Germinal center (tissue), 1 donor: ENCODE measurements around the gene HYAL1.
A peak's percentile ranks its signal among the peaks of the same experiment; 100 is the strongest.

Experiments
- DNase-seq: peaks from one replicate; pipeline ENCODE4 v3.0.0; 2012; ENCODE audit warnings: mixed read lengths, low spot score

HYAL1 gene

DNA sequence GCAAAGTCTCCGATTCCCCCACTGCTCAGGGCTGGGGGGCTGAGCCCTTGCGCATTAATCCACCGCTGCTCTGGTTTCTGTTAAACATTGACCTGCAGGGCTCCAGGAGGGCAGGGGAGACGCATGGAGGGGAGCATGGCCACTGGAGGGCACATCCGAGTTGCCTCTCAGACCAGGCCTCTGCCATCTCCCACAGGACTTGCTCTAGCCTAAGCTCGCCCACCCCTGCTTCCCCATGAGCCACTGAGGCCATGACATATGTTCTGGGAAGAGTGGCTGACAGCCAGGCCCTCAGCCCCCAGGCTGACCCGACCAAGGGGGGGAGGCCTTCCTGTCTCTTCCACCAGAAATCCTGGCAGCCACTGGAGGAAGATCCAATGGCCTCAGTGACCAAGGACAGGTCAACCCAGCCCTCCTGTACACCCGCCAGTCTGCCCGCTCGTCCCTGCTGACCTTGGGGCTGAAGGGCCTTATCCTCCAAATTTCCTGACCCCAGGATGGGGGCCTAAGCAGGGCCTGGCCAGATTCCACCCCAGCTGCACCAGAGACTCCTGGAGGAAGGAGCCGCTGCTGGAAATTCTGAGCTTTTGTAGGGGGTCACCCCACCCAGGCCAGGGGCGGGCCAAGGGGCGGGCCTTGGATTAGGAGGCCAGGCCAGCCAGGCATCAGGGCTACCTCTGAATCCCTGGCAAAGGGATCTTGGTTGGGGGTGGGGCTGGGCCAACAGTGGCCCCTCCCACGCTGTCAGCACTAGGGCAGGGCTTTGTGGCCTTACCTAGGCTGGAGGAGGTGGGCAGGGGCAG, at the start of gene HYAL1:
TSS of gene HYAL1 (minus strand) at position 562 of the 803 bp plus-strand sequence. CDS start 618 bp downstream, outside the sequence.
- DNase-seq: no peak

DNA sequence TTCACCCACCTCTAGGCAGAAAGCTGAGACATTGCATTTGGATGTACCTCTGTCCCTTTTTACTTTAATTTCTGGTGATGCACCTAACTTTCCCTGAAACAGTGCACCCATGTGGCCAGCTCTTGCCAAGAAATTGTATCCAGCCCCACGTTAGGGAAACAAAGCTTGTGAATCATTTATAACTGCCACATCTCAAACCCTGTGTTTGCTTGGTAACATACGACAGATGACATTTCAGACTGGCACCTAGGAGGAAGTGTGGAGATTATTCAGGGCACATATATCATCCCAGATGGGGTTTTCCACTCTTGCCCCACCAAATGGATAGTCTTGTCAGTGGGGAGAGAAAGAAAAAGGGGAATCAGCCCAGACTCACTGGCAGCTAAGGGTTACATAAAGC, 49.4 kb upstream of the HYAL1 start:
- no peak for DNase-seq

DNA sequence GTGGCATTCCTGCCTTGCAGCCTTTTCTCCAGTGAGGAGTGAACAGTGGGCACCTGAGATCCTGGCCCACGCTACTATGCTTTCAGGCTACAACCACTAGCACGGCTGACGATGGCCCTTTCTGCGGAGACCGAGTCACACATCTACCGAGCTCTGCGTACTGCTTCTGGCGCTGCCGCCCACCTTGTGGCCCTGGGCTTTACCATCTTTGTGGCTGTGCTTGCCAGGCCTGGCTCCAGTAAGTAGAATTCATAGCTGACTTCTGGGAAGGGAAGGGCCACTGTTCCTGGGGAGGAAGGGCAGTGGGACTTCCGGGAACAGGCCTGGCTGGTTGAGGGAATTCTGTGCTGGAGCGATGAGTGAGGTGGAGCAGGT, 47.9 kb upstream of the HYAL1 start:
- DNase-seq: no peak

DNA sequence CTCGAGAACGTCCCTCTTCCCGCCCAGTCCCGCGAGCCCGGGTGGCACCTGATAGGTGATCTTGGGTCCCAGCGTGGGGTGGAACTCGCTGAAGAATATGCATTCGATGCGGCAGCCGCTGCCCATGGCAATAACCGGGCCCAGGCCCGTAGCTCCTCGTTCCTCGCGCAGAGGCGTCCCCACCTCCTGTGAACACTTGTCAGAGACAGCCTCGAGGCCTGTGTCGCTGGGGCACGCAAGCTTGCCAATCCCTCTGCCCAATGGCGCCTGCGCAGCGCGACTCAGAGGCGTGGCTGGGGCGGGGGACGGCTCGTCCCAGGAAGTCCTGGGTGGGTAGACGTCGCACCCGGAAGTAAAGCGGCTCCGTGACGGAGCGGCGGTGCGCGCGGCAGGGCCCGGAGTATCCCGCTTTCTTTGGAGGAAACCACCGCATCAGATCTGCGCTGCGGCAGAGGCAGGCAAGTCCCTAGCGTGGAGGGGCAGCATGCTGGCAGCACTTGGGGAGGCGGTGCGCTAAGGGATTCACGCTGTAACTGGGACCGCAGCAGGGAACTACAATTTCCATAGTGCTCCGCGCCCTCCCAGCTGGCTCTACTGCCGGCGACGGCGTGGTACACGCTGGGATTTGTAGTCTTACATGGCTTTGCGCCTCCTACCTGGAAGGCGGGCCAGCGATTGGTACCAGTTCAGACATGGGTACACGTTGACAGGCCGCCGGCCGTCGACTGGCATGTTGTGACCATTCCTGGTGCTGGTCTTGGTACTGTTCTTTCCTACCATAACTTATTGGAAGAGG, 47.4 kb upstream of the HYAL1 start, which contains the start of the genes CYB561D2 and NPRL2:
TSS of gene CYB561D2 (plus strand) at position 336 of the 796 bp plus-strand sequence. CDS start 572 bp downstream, outside the sequence.
TSS of gene NPRL2 (minus strand) at position 249 of the 796 bp plus-strand sequence. CDS start at position 126, 123 bp downstream.
- DNase-seq: peak; percentile 97

- DNase-seq: no peak
Measured at GRCh38 chr3:50350213-50350526, 46.8 kb upstream of the HYAL1 start.

DNA sequence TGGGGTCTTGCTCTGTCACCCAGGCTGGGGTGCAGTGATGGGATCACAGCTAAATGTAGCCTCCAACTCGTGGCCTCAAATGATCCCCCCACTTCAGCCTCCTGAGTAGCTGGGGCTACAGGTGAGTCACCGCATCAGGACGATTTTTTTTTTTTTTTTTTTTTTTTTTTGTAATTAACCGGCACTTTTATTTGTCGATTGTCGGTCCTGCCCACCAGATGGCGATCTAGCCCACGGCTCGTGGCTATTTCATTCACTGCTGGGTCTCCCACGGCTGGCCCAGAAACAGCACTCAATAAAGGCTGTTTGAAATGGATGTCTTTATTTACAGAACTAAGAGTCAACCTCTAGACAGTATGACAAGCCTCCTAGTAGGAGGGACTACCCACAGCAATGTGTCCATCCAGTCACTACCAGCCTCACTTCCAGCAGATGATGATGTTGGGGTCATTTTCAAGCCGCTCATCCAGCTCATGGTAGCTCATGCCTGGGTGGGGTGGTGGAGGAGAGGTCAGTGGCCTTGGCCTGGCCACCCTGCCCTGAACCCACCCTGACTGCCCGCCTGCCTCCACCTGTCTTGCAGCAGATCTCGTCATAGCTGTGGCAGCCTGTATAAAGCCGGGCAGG, 43.9 kb upstream of the HYAL1 start:
- peak; percentile 75 for DNase-seq

DNA sequence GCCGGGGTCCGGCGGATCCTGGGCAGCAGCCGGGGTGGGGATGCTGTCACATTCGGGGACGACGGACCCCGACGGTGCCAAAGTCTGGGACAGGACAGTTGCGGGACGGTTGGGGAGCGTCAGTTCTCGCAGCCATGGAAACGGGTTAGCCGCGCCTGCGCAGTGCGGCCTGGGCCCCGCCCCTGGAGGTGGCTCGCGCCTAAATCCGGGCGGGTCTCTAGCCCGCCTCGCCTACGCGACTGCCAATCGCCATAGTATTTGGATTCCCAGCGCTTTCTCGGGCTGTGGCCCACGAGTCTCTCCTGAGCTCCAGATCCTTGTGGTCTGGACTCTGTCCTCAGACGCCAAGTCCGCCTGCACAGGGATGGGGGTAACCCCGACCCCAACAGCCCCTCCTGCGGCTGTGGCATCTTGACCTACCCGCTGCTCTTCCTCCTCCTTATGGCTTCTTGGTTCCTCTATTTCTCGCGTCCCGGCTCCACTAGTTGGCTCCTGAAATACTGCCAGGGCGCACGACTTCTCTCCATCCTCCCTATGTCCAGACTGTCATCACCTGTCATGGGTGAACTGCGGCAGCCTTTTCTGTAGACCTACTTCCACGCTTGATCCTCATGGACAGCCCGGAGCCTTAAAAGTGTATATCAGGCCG, 42.3 kb upstream of the HYAL1 start, which contains the start of gene ZMYND10:
TSS of gene ZMYND10 (minus strand) at position 147 of the 649 bp plus-strand sequence. CDS start 153 bp downstream, outside the sequence.
- peak; percentile 90 for DNase-seq

GRCh38 chr3:50345008-50345407, 41.6 kb upstream of the HYAL1 start:
- no peak for DNase-seq

GRCh38 chr3:50342813-50343633, 39.6 kb upstream of the HYAL1 start:
- DNase-seq: no peak

DNA sequence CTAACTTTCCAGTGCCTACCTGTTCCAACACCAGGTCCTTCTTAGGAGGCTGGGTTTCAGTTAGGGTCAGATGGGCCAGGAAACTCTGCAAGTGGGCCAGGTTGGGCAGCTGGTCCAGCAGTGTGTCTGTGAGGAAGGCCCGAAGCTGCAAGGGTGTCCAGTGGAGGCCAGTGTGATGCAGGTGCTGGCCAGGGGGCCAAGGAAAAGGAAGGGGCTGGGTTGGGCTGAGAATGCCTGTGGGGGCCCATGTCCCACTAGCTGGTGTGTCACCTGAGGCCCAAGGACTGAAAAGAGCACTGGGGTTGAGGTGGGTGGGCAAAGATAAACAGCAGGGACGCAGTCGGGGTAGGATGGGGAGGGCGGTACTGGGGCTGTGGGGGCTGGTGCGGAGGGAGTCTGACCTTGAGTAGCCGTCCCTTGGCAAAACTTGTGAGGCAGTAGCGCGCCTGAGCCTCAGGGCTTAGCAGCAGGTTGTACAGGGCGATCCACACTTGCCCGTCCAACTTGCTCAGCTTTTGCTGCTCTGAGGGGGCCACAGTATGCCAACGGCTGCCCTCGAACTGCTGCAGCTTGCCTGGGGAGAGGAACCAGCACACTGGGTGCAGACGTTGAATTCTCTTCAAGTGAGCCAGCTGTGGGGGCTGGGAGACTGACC, 38.7 kb upstream of the HYAL1 start:
- no peak for DNase-seq

DNA sequence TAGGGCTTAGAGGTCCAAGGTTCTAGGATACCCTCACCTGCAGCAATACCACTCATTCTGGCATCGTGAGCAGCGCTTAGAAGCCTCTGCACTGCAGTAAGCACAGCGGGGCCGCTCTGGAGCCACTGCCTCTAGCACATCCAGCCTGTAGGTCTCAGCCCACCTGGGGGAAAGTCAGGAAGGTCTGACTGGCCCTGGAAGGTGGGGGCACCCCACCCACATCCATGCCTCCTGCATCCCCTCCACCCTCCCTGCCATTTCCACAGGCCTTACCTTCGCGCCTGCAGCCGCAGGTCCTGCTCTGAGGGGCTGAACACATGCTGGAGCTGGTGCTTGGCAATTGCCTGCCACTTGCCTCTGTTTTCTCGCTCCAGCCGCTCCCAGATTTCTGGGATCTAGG, 38.2 kb upstream of the HYAL1 start:
- DNase-seq: no peak

DNA sequence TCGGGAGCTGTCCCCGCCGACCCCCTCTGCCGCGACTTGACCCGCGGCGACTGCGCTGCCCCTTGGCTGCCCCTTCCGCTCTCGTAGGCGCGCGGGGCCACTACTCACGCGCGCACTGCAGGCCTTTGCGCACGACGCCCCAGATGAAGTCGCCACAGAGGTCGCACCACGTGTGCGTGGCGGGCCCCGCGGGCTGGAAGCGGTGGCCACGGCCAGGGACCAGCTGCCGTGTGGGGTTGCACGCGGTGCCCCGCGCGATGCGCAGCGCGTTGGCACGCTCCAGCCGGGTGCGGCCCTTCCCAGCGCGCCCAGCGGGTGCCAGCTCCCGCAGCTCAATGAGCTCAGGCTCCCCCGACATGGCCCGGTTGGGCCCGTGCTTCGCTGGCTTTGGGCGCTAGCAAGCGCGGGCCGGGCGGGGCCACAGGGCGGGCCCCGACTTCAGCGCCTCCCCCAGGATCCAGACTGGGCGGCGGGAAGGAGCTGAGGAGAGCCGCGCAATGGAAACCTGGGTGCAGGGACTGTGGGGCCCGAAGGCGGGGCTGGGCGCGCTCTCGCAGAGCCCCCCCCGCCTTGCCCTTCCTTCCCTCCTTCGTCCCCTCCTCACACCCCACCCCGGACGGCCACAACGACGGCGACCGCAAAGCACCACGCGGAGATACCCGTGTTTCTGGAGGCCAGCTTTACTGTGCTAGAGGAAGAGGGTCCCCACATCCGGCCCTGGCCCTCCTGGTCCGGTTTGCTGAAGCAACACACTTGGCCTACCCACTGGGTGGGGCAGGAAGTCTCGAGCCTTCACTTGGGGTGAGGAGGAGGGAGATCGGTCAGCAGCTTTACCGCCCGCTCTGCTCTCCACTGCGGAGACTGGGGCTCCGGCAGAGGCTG, 37.3 kb upstream of the HYAL1 start, which contains the start of gene RASSF1:
TSS of gene RASSF1 (minus strand) at position 389 of the 882 bp plus-strand sequence. CDS start at position 358, 31 bp downstream.
- DNase-seq: peak; percentile 69

DNA sequence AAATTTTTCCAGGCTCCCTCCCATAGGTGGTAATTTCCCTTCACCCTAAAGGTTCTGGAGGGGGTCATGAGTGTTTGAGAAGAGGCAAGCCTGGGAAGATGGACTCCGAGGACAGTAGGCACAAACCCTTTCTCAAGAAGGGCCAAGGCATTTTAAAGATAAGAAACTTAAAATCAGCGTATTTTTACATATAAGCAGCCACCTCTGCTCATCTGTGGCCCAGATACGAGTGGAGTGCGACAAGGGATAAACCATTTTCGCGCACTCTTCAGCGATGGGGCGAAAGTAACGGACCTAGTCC, 36.7 kb upstream of the HYAL1 start:
- no peak for DNase-seq

GRCh38 chr3:50339485-50340146, 36.2 kb upstream of the HYAL1 start:
- DNase-seq: peak; percentile 53

DNA sequence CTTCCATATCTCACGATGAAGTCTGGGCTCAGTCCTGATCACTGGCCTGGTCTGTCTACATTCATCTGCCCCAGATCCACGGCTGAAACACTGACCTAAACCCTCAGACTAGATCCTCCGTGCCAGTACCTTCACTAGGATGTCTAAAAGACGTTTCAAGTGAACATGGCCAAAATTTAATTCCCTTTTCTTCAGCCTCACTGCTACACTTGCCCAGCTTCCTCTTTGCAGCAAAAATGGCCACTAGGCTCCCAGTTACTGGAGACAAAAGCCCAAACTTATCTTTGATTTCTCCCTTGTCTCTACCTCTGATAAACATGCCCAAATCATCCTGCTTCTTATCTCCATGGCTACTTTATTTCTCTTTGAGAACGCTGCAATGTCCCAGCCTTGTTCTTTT, 35.6 kb upstream of the HYAL1 start:
- DNase-seq: no peak

- DNase-seq: peak; percentile 96
Measured at GRCh38 chr3:50337175-50337861, 33.9 kb upstream of the HYAL1 start.

- peak; percentile 73 for DNase-seq
Measured at GRCh38 chr3:50336452-50337174, 33.2 kb upstream of the HYAL1 start.
